VCaP (cell line): ENCODE data around the gene NRXN2.

Experiments
- H3K27ac ChIP-seq: fragments of 450-650 bp; 2 replicates; pipeline ENCODE4 v1.5.1; 2017
- TF ChIP-seq, protein P1 (sequence below): fragments of 450-650 bp; conservative IDR thresholded peaks from 2 replicates; pipeline ENCODE4 v1.5.1; 2017; ENCODE audit warnings: mild to moderate bottlenecking, moderate library complexity

Gene NRXN2

DNA sequence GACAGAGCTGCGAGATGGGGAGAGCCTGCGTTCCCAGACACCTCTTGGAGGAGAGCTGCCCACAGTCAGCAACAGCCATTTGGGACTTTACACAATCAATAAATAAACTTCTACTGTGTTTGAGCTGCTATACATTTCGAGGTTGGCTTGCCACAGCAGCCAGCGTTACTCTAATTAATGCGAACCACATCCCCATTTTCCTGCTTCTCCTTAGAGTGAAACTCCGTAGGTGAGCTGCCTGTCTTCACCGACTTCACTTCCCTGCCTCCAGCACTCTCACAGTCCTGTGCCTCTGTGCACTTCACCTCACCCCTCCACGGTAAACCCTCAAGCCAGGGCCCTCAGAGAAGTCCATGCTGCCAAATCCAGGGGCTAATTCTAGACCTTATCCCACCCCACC is 137.8 kb downstream of the NRXN2 start:
- no peak overlapping the region for H3K27ac ChIP-seq
- TF ChIP-seq, protein P1, sequence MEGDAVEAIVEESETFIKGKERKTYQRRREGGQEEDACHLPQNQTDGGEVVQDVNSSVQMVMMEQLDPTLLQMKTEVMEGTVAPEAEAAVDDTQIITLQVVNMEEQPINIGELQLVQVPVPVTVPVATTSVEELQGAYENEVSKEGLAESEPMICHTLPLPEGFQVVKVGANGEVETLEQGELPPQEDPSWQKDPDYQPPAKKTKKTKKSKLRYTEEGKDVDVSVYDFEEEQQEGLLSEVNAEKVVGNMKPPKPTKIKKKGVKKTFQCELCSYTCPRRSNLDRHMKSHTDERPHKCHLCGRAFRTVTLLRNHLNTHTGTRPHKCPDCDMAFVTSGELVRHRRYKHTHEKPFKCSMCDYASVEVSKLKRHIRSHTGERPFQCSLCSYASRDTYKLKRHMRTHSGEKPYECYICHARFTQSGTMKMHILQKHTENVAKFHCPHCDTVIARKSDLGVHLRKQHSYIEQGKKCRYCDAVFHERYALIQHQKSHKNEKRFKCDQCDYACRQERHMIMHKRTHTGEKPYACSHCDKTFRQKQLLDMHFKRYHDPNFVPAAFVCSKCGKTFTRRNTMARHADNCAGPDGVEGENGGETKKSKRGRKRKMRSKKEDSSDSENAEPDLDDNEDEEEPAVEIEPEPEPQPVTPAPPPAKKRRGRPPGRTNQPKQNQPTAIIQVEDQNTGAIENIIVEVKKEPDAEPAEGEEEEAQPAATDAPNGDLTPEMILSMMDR, result no peak

DNA sequence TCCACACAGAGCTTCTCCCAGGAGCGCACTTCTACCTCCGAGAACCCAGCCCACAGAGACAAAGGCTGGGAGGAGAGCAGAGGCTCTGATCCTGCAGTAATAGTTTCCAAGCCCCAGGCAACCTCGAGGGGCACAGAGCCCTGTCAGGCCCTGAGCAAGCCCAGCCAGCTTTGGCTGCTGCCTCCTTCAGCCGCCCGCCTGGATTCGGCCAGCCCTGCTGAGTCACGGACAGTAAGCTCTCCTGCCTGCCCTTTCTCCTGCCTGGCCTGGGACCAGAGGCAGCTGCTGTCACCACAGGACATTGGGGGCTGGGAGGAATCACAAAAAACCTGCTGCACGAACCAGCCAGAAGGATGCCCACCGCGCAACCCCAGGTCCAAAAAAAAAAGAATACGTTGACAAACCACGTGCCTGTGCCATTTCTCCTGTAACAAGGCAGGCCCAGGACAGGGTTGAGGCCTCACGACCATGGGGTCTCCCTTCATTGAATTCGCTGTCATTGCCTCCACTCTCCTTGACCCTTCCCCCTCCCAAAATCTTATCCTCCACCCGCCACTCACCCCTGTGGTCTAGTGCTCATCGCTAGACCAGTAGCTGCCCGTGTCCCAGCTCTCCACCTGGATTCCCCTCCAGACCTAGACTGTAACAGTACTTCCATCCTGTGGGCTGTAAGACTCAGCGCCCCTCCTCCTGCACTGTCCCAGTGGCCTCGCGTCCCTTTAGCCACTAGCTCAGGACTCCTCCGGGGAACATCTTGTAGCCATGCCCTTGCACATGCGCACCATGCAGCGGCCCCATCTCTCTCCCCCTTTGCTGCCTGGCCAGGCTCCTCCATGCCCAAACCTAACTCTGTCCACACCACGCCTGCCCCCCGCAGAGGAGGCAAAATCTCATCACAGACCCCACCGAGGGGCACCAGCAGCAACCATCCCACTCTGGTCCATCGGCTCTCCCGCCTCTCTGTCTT is 139.4 kb downstream of the NRXN2 start:
- TF ChIP-seq, protein P1, result no peak
- H3K27ac ChIP-seq, result no peak overlapping the region

DNA sequence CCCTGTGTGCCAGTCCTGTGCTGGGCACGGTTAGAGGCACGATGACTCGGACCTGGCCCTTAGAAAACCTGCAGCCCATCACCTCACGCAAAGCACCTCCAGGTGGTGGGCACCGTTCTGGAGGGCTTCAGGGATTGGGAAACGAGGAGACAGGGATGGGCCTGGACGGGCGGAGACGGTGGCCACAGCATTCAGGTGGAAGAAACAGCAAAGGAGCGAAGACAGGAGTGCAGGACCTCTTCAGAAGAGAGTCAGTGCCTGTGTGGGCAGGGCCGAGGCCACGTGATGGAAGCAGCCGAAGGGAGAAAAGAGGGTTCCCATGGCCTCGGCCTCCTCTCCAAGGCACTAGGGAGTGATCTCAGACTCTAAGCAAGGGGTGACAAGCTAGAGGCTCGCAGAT is 140.1 kb downstream of the NRXN2 start:
- no peak overlapping the region for H3K27ac ChIP-seq
- TF ChIP-seq, protein P1, result no peak

DNA sequence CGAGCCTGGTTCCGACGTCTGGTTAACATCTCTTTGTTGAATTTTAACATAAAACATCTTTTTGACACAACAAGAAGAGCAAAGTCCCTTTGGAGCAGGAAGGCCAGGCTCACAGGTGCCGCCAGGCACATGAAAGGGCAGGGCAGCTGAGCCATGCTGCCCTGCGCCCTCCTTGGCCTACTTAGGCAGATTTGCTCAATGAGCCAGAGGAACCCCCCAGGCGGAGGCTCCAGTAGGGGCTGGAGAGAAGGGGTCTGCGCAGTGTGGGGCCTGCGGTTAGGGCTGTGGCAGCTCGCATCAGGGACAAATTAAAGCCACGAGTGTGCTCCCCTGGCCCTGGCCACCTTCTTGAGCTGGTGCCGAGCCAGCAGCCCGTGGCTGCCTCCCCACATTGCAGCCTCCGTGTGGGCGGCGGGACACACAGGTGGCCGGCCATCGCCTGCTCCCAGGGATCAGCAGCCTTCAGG is 141.9 kb downstream of the NRXN2 start:
- TF ChIP-seq, protein P1, result no peak
- H3K27ac ChIP-seq, result peak overlapping the region; percentile 89

DNA sequence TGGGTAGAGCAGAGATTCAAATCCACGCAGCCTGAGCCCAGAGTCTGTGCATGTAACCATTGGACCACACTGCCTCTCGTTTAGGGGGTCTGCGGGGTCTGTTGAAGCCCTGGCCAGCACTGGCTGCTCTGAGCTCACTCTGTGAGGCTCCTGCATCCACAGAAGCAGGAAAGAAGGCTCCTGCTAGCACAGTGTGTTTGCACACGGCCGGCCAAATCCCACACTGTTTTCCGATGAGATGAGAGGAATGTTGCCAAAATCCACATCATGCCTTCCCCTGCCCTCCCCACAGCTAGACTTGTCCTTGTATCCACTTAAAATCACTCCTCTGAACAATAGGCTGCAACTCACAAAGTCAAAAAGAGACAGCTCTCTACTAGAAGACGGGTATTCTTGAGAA is 142.6 kb downstream of the NRXN2 start:
- peak overlapping the region; percentile 89 for H3K27ac ChIP-seq
- TF ChIP-seq, protein P1, result no peak

DNA sequence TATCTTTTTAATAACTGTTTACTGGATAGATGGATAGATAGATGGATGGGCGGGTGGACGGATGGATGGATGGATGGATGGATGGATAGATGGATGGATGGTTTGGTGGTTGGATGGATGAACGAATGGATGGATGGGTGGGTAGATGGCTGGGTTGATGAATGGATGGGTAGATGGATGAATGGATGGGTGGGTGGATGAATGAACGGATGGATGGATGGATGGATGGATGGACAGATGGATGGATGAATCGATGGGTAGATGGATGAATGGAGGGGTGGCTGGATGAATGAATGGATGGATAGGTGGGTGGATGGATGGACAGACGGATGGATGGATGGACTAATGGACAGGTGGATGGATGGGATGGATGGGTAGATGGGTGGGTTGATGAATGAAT is 145.8 kb downstream of the NRXN2 start:
- TF ChIP-seq, protein P1, result no peak
- no peak overlapping the region for H3K27ac ChIP-seq

DNA sequence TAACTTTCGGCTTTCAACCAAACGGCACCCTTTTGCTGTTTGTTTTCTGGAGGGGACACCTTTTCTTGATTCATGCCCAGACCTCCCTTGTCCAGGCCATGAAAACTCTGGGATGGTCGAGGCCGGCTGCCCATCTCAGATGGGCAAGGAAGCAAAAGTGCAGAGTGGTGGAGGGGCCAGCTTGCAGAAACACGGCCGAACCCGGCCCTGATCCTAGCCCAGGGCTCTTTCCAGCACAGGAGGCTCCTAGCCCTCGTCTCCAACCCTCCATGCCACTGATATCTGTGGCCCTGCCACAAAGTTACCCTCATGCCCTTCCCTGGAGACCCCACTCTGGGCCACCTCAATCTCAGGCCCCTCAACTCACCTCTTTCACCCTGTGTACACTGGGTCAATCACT is 150.9 kb downstream of the NRXN2 start:
- TF ChIP-seq, protein P1, result no peak

More for the DNA sequence above, 150.9 kb downstream of the NRXN2 start:
- no peak overlapping the region for H3K27ac ChIP-seq
